Right atrium auricular region (tissue), 2 donors: ENCODE measurements around the gene PRAMEF20. TPM values are rescaled to one million over a fixed set of nuclear protein-coding genes. Genes with fewer than 3 reads are reported as not detected.

ENCODE experiments used
- DNase-seq: peaks from one replicate; pipeline ENCODE4 v3.0.0-alpha.2; 2019; ENCODE audit warnings: low spot score
- H3K27ac ChIP-seq, 2 donors: fragments of 200-600 bp; sonication (generic); 1 replicate in 1 of 2; 2 replicates in 1 of 2; pipeline ENCODE4 v1.5.1; 2016 to 2019
- H3K27me3 ChIP-seq, 2 donors: fragments of 200-600 bp; sonication (generic); one replicate each; pipeline versions ENCODE4 v1.5.1 to v1.6.0; 2017 to 2019
- H3K36me3 ChIP-seq: fragments of 200-600 bp; sonication (generic); one replicate; pipeline ENCODE4 v1.5.1; 2016
- H3K4me1 ChIP-seq, 2 donors: fragments of 200-600 bp; sonication (generic); one replicate each; pipeline versions ENCODE4 v1.5.1 to v1.6.0; 2017 to 2019
- H3K4me3 ChIP-seq, 2 donors: fragments of 200-600 bp; sonication (generic); 1 replicate in 1 of 2; 2 replicates in 1 of 2; pipeline ENCODE4 v1.5.1; 2017 to 2019; ENCODE audit warnings: mild to moderate bottlenecking in 1 of 2, moderate library complexity in 1 of 2
- H3K9me3 ChIP-seq, 2 donors: fragments of 200-600 bp; sonication (generic); one replicate each; pipeline ENCODE4 v1.5.1; 2019
- CTCF ChIP-seq, 2 donors: fragments of 200-600 bp; sonication (generic); IDR thresholded peaks; one replicate each; pipeline ENCODE4 v1.5.1; 2019; ENCODE audit warnings: antibody characterized with exemption in 2 of 2
- total RNA-seq, 2 donors: library from RNA; depleted of rRNA; stranded (reverse); fragments of >200 nt; gene quantifications; one replicate each; pipeline ENCODE4 v1.1.0, GENCODE V29; 2016

PRAMEF20 gene
- total RNA-seq, 2 donors from 2014 or later: not detected

- no peaks in the 10 kb centered on the region for H3K4me1 ChIP-seq
- H3K36me3 ChIP-seq: no peaks in the 10 kb centered on the region
- no peaks in the 10 kb centered on the region for H3K9me3 ChIP-seq
- no peak overlapping the region for H3K27ac ChIP-seq
- DNase-seq: no peak
- no peaks in the 10 kb centered on the region for H3K27me3 ChIP-seq
- no peak overlapping the region for H3K4me3 ChIP-seq
- no peak for TF ChIP-seq CTCF (IDR thresholded peaks at IDR 0.05)
Measured at GRCh38 chr1:13450204-13450603, 40.0 kb downstream of the PRAMEF20 start.

GRCh38 chr1:13451399-13451965, 41.2 kb downstream of the PRAMEF20 start:
- no peak for TF ChIP-seq CTCF (IDR thresholded peaks at IDR 0.05)
- no peaks in the 10 kb centered on the region for H3K9me3 ChIP-seq
- peaks cover 0 to 1% of the 10 kb centered on the region in 2 donors for H3K4me1 ChIP-seq
- DNase-seq: no peak
- H3K36me3 ChIP-seq: no peaks in the 10 kb centered on the region
- H3K27me3 ChIP-seq: no peaks in the 10 kb centered on the region
- no peak overlapping the region for H3K27ac ChIP-seq
- H3K4me3 ChIP-seq: no peak overlapping the region

- Histone ChIP-seq H3K27me3 (no peaks in the 10 kb centered on the region), H3K27ac (no peak overlapping the region), H3K4me3 (no peak overlapping the region), H3K4me1 (peaks cover 0 to 9% of the 10 kb centered on the region in 2 donors), H3K9me3 (no peaks in the 10 kb centered on the region), H3K36me3 (no peaks in the 10 kb centered on the region)
- TF ChIP-seq CTCF (IDR thresholded peaks at IDR 0.05): no peak
- DNase-seq: no peak
Measured at GRCh38 chr1:13456904-13457532, 46.8 kb downstream of the PRAMEF20 start.

- H3K9me3 ChIP-seq: no peaks in the 10 kb centered on the region
- no peaks in the 10 kb centered on the region for H3K36me3 ChIP-seq
- no peak overlapping the region for H3K27ac ChIP-seq
- H3K27me3 ChIP-seq: no peaks in the 10 kb centered on the region
- H3K4me1 ChIP-seq: peaks cover 0 to 10% of the 10 kb centered on the region in 2 donors
- no peak overlapping the region for H3K4me3 ChIP-seq
- TF ChIP-seq CTCF (IDR thresholded peaks at IDR 0.05): no peak
- no peak for DNase-seq
Measured at GRCh38 chr1:13461977-13462376, 51.7 kb downstream of the PRAMEF20 start.

GRCh38 chr1:13462682-13463081, 52.4 kb downstream of the PRAMEF20 start:
- Histone ChIP-seq H3K36me3 (no peaks in the 10 kb centered on the region), H3K27me3 (no peaks in the 10 kb centered on the region), H3K27ac (no peak overlapping the region), H3K4me1 (peaks cover 0 to 8% of the 10 kb centered on the region in 2 donors), H3K4me3 (no peak overlapping the region), H3K9me3 (no peaks in the 10 kb centered on the region)
- TF ChIP-seq CTCF (IDR thresholded peaks at IDR 0.05): no peak
- DNase-seq: no peak

- Histone ChIP-seq H3K36me3 (no peaks in the 10 kb centered on the region), H3K4me3 (no peak overlapping the region), H3K27me3 (no peaks in the 10 kb centered on the region), H3K9me3 (no peaks in the 10 kb centered on the region), H3K4me1 (peaks cover 0 to 8% of the 10 kb centered on the region in 2 donors), H3K27ac (no peak overlapping the region)
- TF ChIP-seq CTCF (IDR thresholded peaks at IDR 0.05): no peak
- DNase-seq: no peak
Measured at GRCh38 chr1:13465515-13465914, 55.3 kb downstream of the PRAMEF20 start.
